Measurements from ENCODE around the gene MARCO. TPM values are rescaled to one million over a fixed set of nuclear protein-coding genes. Genes with fewer than 3 reads are reported as not detected.

Gene MARCO
- polyA plus RNA-seq, 1 donor (not counting 4 experiments of a cell fraction or from before 2014, with no cell fraction given): 0.13 TPM

GRCh38 chr2:118940486-118941120 lies 1.4 kb upstream of the MARCO start:
- Histone ChIP-seq H3K27ac (ENCODE audit: control insufficient read depth, insufficient read depth, low read length) (no peak overlapping the region), H3K4me3 (ENCODE audit: control insufficient read depth in 2 of 3, extremely low read depth in 1 of 3, insufficient read depth in 2 of 3, low read depth in 1 of 3, low read length in 3 of 3) (no peak overlapping the region), H3K9me3 (ENCODE audit: control insufficient read depth, low read depth, low read length) (no peaks in the 10 kb centered on the region), H3K36me3 (ENCODE audit: control insufficient read depth in 2 of 2, extremely low read depth in 1 of 2, insufficient read depth in 2 of 2, low read length in 2 of 2) (no peaks in the 10 kb centered on the region), H3K79me2 (ENCODE audit: control insufficient read depth, insufficient read depth, low read length) (no peaks in the 10 kb centered on the region), H4K20me1 (ENCODE audit: control insufficient read depth, extremely low read depth, insufficient read depth, low read length) (no peaks in the 10 kb centered on the region), H3K27me3 (ENCODE audit: control insufficient read depth, extremely low read depth, insufficient read depth, low read length) (peaks cover 20% of the 10 kb centered on the region), H3K9ac (ENCODE audit: control insufficient read depth, extremely low read depth, insufficient read depth, low read length) (no peak overlapping the region), H3K4me2 (ENCODE audit: control insufficient read depth, extremely low read depth, insufficient read depth, low read depth, low read length) (no peak overlapping the region), H3K9me1 (ENCODE audit: control insufficient read depth, extremely low read depth, insufficient read depth, low read length) (no peaks in the 10 kb centered on the region), H2AFZ (ENCODE audit: control insufficient read depth, low read length) (no peak overlapping the region), H3K4me1 (ENCODE audit: control insufficient read depth, extremely low read depth, insufficient read depth, low read length) (no peaks in the 10 kb centered on the region)
- dilution Hi-C loops (cut with MboI; ENCODE audit: extremely low pct_ligation_motif_present, low sequenced_read_pairs): no loop called here
- TF ChIP-seq, protein P1, sequence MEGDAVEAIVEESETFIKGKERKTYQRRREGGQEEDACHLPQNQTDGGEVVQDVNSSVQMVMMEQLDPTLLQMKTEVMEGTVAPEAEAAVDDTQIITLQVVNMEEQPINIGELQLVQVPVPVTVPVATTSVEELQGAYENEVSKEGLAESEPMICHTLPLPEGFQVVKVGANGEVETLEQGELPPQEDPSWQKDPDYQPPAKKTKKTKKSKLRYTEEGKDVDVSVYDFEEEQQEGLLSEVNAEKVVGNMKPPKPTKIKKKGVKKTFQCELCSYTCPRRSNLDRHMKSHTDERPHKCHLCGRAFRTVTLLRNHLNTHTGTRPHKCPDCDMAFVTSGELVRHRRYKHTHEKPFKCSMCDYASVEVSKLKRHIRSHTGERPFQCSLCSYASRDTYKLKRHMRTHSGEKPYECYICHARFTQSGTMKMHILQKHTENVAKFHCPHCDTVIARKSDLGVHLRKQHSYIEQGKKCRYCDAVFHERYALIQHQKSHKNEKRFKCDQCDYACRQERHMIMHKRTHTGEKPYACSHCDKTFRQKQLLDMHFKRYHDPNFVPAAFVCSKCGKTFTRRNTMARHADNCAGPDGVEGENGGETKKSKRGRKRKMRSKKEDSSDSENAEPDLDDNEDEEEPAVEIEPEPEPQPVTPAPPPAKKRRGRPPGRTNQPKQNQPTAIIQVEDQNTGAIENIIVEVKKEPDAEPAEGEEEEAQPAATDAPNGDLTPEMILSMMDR (optimal IDR thresholded peaks at IDR 0.05 in 1 of 3, IDR thresholded peaks at IDR 0.05 in 1 of 3, conservative IDR thresholded peaks at IDR 0.05 in 1 of 3; ENCODE audit: extremely low read depth in 1 of 3, insufficient read depth in 2 of 3, low read length in 3 of 3): no peak
- TF ChIP-seq EZH2 (IDR thresholded peaks at IDR 0.05; ENCODE audit: low read length): no peak
- FAIRE-seq (no peak), DNase-seq (ENCODE audit: low read depth, low spot score) (no peak)

DNA sequence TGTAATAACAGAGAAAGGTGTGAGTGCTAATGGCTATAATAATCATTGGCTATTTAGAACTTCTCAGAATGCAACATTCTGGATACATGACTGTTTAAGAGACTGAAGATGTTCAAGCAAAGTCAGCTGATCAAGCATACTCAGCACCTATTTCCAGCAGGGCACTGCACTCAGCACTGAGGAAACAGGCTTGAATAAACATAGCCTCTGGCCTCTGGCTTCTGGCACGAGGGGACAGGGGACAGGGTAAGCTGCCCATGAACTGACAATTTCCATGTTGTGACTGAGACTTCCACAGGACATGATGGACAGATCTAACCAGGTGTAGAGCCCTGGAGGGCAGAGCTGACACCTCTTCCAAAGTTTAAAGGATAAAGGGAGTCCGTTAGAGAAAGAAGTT lies 1.3 kb downstream of the MARCO start:
- no peaks in the 10 kb centered on the region for H3K36me3 ChIP-seq (ENCODE audit: control insufficient read depth in 2 of 2, extremely low read depth in 1 of 2, insufficient read depth in 2 of 2, low read length in 2 of 2)
- TF ChIP-seq EZH2 (IDR thresholded peaks at IDR 0.05; ENCODE audit: low read length): no peak
- TF ChIP-seq, protein P1 (optimal IDR thresholded peaks at IDR 0.05 in 1 of 3, IDR thresholded peaks at IDR 0.05 in 1 of 3, conservative IDR thresholded peaks at IDR 0.05 in 1 of 3; ENCODE audit: extremely low read depth in 1 of 3, insufficient read depth in 2 of 3, low read length in 3 of 3): no peak
- H3K9me1 ChIP-seq (ENCODE audit: control insufficient read depth, extremely low read depth, insufficient read depth, low read length): no peaks in the 10 kb centered on the region
- no peaks in the 10 kb centered on the region for H4K20me1 ChIP-seq (ENCODE audit: control insufficient read depth, extremely low read depth, insufficient read depth, low read length)
- no peak for FAIRE-seq
- no peaks in the 10 kb centered on the region for H3K79me2 ChIP-seq (ENCODE audit: control insufficient read depth, insufficient read depth, low read length)
- no peak for DNase-seq (ENCODE audit: low read depth, low spot score)
- H3K4me1 ChIP-seq (ENCODE audit: control insufficient read depth, extremely low read depth, insufficient read depth, low read length): no peaks in the 10 kb centered on the region
- no peak overlapping the region for H3K9ac ChIP-seq (ENCODE audit: control insufficient read depth, extremely low read depth, insufficient read depth, low read length)
- no peak overlapping the region for H3K4me3 ChIP-seq (ENCODE audit: control insufficient read depth in 2 of 3, extremely low read depth in 1 of 3, insufficient read depth in 2 of 3, low read depth in 1 of 3, low read length in 3 of 3)
- H3K27ac ChIP-seq (ENCODE audit: control insufficient read depth, insufficient read depth, low read length): no peak overlapping the region
- H3K27me3 ChIP-seq (ENCODE audit: control insufficient read depth, extremely low read depth, insufficient read depth, low read length): peaks cover 20% of the 10 kb centered on the region
- H2AFZ ChIP-seq (ENCODE audit: control insufficient read depth, low read length): no peak overlapping the region
- H3K9me3 ChIP-seq (ENCODE audit: control insufficient read depth, low read depth, low read length): no peaks in the 10 kb centered on the region
- dilution Hi-C loops (cut with MboI; ENCODE audit: extremely low pct_ligation_motif_present, low sequenced_read_pairs): no loop called here
- H3K4me2 ChIP-seq (ENCODE audit: control insufficient read depth, extremely low read depth, insufficient read depth, low read depth, low read length): no peak overlapping the region

Measured in keratinocyte (primary cell).